RCC 7860 (cell line): Measurements from ENCODE around the gene TSPAN17.

ENCODE experiments used
- DNase-seq: peaks from one replicate; pipeline ENCODE4 v3.0.0-alpha.2; 2015; ENCODE audit warnings: low spot score
- FAIRE-seq: peaks from 2 replicates; lab custom pipeline; 2012; peaks lifted over from hg19 to GRCh38; lab: Jason Lieb, UNC

Gene TSPAN17

DNA sequence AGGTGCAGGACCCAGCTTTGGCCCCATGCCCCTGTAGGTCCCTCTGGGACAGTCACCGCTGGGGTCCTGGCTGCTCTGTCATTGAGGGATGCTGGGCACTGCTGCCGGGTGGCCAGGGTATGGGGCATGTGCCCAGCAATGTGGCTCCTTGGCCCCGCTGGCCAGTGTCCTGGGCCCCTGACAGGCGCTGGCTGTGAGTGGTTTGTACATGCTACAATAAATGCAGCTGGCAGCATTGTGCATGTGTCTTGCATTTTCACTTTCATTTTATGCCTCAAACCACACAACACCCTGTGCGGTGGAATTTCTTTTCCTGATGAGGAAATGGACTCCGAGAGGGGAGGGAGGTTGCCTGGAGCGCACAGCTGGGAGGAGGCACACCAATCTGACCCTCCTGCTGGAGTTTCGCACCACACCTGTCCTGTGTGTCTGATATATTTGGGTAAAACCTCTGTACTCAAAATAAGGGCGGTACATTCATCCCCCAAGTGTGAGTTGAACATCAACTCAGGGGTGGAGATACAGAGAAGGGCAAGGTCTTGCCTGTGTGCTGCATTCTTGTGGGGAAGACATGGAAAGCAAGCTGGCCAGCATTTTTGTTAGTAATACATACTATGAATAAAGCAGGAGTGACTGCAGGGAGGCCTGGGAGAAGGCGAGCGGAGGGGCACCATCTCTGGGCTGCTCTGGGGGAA lies 11.7 kb downstream of the TSPAN17 start:
- FAIRE-seq: no peak

DNA sequence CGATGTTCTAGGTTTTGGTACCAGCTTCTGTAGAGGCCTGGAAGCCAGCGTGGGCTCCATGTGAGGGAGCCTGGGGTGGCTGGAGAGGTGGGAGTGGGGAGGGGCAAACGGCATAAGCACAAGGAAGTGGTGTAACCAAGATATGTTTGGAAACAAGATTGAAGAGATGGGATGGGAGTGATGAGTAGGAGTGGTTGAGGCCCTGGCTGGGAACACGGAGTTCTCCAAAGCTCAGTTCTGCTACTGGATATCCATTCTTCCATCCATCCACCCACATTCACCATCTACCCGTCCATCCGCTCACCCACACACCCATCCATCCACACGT lies 12.2 kb downstream of the TSPAN17 start:
- no peak for FAIRE-seq
- DNase-seq: no peak

More for the DNA sequence above, 11.7 kb downstream of the TSPAN17 start:
- peak; percentile 41 for DNase-seq

DNA sequence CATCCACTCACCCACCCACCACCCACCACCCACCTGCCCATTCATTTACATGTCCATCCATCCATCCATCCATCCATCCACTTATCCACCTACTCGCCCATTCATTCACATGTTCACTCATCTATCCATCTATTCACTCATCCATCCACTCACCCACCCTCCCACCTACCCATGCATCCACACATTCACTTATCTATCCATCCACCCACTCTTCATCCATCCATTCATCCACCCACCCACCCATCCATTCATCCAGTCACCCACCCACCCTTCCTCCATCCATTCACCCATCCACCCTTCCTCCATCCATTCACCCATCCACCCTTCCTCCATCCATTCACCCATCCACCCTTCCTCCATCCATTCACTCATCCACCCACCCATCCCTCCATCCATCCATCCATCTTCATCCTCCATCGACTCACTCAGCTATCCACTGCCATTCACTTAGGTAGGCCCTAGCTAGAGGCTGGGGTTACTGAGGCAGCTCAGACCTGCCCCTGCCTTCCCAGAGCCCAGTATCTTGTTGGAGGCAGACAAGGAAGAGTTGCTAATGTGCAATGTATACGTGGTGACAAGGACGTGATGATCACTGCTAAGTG lies 12.7 kb downstream of the TSPAN17 start:
- DNase-seq: no peak
- no peak for FAIRE-seq

DNA sequence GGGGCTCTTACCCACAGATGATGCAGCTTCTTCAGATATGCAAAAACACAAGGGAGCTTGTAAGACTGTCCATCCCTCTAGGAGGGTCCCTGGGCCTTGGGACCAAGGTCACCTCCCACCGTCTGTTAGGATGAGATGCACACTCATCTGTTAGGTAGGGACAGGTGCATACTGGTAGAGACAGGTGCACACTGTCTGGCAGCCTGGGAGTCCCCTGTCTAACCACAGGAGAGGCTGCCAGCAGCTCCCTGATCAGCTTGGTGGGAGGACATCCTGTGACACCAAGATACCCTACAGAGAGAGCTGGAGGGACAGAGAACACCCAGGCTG lies 13.2 kb downstream of the TSPAN17 start:
- DNase-seq (no peak), FAIRE-seq (no peak)

DNA sequence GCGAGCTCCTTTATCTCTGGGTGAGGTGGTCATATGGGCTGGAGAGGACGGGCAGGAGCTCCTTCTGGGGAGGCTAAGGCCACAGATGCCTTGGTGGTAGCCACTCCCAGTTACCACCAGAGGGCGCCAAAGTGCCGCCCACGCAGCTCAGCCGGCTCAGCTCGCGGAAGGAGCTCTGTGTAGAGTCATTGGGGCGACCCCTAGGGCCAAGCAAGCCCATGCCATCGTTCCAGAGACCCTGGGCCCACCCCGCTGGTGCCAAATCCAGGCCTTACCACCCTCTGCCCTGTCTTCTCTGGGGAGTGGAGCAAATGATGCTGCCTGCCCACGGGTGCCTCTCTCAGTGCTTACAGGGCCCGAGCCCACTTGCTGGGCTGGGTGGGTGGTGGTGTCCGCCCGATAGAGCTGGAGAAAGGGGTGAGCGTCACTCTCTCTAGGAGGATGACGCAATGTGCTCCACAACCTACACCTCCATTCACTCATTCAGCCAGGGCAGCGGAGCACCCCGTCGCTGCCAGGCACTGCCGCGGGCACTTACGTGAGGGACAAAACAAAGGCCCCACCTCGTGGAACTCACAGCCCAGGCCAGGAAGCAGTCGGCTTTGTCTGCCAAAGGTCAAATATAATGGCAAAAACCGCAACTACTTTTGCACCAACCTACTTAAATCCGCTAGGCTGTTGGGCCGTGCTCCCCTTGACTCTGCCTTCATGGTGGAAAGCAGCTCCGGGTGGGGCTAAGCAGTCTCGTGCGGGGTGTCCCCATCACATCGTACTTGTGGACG lies 13.8 kb downstream of the TSPAN17 start:
- peak; percentile 50 for DNase-seq
- FAIRE-seq: no peak

DNA sequence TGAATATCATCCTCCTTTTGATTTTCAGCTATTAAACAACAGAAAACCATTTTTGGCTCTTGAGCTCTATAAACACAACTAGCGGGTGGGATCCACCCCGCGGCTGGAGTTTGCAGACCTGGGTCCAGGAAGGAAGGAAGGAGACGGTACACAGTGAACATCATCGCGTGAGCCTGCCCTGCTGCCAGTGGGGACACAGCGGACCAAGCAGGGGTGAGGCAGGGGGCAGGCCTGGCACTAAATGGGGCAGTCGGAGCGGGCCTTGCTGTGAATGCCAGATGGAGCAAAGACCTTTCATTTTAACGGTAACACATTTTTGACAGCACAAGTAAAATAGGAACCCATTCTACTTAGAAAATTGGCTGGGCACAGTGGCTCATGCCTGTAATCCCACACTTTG lies 14.4 kb downstream of the TSPAN17 start:
- FAIRE-seq (no peak), DNase-seq (no peak)

DNA sequence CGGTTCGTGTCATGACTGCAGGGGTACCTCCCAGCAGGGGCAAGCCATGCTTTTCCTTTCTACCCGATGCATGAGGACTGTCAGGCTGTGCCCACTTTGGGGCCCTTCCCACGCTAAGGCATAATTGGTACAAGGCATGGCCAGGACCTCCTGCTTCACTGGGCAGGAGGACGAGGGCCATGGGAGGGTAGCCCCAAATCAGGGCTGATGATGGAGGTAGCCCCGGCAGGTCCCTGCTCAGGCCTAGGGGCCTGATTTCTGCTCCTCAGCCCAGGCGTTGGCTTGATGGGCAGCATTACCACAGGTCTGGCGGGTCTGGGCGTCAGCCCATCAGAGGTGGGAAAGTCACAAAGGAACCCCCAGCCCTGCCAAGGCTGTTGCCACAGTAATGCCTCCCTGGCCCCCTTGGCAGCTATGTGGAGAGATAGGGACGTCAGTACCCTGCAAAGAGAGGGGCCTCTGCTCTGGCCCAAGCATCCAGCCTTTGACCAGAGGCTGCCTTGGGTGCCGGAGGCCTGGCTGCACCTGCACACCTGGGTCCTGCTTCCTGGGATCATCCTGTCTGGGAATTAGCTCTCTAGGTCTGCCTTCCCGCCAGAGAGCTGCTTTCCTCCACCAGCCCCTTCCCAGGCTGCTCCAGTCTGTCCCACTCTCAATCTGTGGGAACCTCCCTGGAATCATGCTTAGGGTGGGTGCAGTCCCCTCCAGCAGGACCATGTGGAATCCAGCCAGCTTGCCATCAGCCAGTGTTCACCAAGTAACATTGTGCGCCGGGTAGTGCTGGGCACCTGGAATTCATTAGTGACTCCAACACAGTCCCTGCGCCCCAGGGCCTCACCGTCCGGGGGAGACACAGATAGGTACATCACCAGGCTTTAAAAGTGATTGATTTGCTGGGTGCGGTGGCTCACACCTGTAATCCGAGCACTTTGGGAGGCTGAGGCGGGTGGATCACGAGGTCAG lies 15.4 kb downstream of the TSPAN17 start:
- no peak for FAIRE-seq
- DNase-seq: no peak

DNA sequence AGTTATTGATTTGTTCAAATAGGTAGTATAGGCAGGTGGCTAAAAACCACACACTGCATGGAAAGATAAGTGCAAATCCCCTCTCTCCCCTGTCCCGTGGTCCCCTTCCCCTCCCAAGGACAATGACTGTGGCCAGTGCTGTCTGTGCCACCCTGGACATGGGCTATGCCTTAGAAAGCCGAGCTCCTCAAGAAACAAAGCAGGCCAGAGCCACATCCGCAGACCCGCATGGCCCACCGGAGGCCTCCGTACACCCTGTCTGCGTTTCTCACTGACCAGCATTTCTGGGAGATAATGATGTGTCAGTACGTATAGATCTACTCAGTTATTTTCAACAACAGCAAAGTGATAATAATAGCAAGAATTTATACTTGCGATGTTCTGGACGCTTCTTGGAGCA lies 16.3 kb downstream of the TSPAN17 start:
- no peak for FAIRE-seq
- no peak for DNase-seq

DNA sequence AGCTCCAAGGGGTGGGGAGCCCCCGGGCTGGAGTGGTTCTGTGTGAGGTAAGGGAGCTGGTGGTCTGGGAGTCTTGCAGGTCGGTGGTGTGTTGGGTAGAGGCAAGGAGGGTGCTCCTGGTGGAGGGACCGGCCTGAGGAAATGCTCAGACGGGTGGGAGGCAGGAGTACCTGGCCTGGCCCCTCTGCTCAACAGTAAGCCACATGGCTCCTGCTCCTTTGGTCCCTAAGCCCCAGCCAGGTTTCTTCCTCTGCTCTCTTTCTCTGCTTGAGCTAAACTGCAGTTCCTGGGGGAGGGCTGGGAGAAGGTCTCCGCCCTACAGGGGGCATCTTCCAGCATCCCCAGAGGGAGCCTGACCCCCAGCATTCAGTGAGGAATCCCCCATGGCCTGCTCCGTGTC lies 17.2 kb downstream of the TSPAN17 start:
- FAIRE-seq: no peak
- no peak for DNase-seq

DNA sequence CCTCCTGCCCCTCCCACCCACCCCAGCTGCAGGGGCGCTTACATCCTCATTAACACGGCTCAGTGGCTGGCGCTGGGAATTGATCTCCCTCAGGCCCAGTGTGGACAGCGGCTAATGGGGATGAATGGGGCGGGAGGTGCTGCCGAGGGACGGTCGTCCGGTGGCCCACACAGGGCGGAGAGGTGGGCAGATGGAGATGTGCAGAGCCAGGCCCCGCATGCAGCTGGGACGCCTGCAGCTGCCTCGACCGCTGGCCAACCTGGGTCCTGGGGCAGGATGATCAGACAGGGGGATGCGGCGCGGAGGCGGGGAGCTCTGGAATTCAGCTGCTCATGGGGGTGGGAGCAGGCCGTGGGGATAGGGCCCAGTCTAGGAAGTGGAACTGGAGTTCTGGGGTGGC lies 17.6 kb downstream of the TSPAN17 start:
- no peak for FAIRE-seq

DNA sequence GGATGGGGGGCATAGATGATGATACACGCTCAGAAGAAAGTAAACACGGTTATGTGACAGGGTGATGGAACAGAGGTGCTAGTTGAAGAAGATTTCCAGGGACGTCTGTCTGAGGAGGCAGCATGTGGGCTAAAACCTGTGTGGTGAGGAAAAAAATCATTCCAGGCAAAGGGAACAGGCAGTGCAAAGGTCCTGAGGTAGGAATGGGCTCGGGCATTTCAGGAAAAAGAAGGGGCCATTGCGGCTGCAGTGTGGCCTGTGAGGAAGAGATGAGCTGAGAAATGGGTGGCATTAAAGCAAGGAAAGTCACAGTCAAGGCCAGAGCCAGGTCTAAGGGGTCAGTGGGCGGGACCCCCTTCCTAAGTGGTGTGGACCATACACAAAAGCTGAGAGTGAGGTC lies 18.2 kb downstream of the TSPAN17 start:
- DNase-seq (no peak), FAIRE-seq (no peak)

More for the DNA sequence above, 17.6 kb downstream of the TSPAN17 start:
- DNase-seq: no peak

DNA sequence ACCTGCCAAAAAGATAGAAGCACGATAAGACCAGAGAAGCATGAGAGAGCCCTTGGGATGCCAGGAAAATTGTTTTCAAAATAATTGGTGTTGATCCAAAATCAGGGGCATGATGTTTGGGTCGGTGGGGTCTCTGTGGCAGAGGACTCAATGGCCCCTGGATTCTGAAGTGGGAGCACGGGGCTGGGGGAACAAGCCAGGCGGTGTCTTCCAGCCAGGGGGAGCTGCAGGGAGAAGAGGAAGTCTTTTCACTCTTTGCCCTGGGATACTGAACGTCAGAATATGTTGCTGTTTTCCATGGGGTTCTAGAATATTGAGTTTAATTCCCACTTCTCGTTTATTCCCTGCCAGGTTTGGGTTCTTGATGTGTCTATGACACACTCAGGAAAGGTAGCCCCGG lies 20.4 kb downstream of the TSPAN17 start:
- DNase-seq (no peak), FAIRE-seq (no peak)

DNA sequence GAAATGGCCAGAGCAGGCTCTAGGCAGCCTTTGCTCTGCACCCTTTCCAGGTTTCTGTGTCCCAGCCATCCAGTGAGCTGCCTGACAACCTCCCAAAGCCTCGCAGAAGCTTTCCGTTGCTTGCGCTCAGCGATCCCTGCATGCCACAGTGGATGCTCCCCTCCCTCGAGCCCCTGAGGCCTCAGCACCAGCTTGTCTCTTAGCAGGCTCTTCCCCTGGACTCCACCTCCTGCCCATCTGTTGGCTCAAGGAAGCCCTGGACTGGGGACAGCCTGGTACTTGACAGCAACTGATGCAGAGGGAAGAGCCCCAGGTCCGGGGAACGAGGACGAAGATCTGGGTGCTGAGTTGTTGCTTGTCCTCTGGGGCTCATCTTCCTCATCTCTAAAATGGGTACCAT lies 23.2 kb downstream of the TSPAN17 start:
- FAIRE-seq: no peak
- no peak for DNase-seq

DNA sequence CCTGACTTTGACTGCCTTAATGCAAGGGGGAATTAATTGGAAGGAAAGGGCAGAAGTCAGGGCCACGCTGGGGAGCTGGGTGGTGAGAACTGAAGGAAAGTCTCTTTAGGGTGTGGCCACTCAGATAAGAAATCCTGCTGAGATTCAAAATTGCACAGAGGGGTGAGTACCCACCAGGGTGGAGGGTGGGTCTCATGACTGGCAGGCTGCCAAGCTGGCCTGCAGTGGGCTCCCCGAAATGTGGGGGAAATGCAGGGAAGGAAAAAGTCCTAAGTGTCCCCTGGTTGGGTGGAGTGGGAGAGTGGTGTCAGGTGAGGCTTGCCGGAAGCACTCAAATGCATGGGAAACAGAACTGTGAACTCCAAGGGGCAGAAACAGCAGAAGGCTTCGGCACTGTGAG lies 24.1 kb downstream of the TSPAN17 start:
- FAIRE-seq (no peak), DNase-seq (no peak)

DNA sequence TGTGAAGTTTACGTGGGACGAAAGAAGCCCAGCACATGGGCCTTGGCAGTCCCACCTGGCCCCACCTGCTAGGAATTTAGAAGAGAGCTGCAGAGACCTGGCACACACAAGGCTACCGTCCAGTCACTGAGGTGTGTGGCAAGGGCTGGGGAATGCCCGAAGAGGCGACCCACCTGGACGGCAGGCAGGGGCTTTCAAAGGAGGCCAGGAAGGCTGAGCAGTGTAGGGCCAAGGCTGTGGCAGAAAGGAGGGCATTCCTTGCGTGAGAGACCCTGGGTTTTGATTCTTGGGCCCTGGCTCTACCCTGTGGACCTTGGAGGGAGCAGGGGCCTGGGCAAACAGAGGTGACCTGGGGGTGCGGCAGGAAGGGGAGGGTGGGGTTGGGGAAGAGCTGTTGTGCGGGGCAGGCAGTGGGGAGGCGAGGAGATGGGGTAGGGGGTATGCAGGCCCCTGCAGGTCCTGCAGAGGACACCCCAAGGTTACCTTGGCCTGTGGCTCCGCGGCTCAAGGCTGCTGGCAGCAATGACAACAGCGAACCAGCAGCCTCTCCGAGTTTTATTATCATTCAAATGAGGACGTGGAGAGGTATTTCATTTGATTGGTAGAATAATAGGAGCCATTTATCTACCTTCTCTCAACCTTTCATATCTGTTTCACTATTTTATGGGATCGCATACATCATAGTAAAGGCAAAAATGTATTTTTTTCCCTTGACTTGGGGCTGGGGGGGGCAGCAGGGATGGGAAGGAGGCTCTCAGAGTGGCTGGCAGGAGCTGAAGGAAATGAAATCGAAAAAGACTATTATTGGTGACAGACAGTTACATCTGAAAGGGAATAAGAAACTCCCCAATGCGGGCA lies 24.8 kb downstream of the TSPAN17 start:
- DNase-seq (no peak), FAIRE-seq (no peak)

DNA sequence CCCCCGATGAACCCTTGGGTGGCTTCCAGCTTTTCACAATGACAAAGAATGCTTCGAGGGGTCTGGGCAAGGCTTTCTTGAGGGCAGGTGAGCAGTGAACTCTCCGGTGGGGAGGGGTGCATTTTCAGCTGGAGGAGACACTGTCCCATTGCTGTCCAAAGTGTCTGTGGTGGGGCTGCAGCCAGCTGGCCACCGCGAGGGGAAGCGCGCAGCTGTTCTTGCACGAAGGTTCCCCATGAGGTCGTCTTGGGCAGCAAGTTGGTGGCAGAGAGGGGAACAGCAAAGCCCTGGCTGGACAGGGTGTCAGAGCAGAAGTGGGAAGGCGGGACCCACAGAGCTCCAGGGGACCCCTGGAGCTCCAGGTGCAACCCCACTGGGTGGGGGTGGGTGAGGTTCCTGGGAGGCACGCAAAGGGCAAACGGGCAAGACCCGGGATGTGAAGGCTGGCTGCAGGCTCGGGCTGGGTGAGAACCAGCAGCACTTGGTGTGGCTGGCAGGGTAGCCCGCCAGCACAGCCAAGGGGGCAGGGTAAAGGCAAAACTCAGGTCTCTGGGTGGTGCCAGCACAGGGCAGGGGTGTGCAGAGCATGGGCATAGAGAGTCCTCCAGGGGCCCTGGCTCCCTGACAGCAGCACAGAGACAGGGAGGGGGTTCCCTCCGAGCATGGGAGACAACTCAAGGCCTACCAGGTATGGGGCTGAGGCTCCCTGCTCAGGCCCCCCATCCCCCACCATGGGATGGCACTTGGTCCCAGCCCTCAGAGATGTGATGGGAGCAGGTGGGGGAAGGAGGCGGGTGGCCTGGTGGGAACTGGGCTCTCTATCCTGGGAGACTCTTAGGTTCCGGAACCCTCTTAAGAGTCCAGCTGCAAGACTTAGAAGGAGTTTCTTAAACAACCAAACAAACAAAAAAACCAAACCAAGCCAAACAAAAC lies 26.6 kb downstream of the TSPAN17 start:
- FAIRE-seq (no peak), DNase-seq (no peak)

DNA sequence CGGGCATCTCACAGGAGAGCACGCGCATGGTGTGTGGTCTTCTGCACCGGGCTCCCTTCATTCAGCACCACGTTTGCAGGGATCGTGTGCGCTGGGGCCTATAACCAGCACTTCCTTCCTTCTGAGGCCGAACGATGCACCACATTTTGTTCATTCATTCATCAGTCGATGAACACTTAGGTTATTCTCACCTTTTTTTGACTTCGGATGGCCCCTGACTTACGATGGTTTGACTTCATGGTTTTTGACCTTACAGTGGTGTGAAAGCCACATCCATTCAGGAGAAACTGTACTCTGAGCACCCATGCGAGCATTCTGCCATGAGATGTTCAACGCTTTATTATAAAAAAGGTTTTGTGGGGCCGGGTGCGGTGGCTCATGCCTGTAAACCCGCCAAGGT lies 27.5 kb downstream of the TSPAN17 start:
- DNase-seq (no peak), FAIRE-seq (no peak)

DNA sequence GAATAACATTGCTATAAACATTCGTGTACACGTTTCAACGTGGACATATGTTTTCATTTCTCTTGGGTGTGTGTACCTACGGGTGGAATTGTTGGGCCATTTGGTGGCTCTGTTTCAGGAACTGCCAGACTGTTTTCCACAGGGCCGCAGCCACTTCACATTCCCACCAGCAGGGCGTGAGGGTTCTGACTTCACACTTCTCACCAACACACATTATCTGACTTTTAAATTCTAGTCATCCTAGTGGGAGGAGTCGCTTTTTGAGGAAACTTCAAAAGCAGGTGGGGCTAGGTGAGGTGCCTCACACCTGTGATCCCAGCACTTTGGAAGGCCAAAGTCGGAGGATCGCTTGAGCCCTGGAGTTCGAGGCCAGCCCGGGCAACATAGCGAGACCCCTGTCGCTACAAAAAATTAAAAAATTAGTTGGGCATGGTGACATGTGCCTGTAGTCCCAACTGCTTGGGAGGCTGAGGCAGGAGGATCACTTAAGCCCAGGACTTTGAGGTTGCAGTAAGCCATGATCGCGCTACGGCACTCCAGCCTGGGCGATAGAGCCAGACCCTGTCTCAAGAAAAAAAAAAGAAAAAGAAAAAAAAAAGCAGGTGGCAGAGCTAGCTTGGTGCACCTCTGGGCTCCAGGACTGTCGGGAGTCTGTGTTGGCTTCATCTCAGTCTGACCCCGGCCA lies 28.5 kb downstream of the TSPAN17 start:
- FAIRE-seq (no peak), DNase-seq (peak; percentile 17)
